Activated T-helper 2 cell treated with anti-CD3 and anti-CD28 coated beads, Interferon-gamma antibody, Interleukin-2, Interleukin-4, amounts not matched to agents 10 μg/mL and 5 μg/mL and 100 μg/mL, durations not matched to agents 14 hours and 24 hours and 36 hours (primary cell): ENCODE measurements around the gene ZNF786. TPM values are rescaled to one million over a fixed set of nuclear protein-coding genes. Genes with fewer than 3 reads are reported as not detected.

ENCODE experiments used
- DNase-seq: peaks from one replicate; pipeline ENCODE4 v3.0.0; 2021; ENCODE audit warnings: low spot score
- H3K27ac Mint-ChIP-seq: one replicate; pipeline ENCODE4 v1.8.0; 2021; ENCODE audit warnings: mixed read lengths
- H3K27me3 Mint-ChIP-seq: one replicate; pipeline ENCODE4 v1.8.0; 2021; ENCODE audit warnings: low read depth, mixed read lengths
- H3K36me3 Mint-ChIP-seq: one replicate; pipeline ENCODE4 v1.8.0; 2021; ENCODE audit warnings: low read depth, mixed read lengths
- H3K4me1 Mint-ChIP-seq: one replicate; pipeline ENCODE4 v1.8.0; 2021; ENCODE audit warnings: low read depth, mixed read lengths
- H3K4me3 Mint-ChIP-seq: one replicate; pipeline ENCODE4 v1.8.0; 2021; ENCODE audit warnings: low read depth, mild to moderate bottlenecking, moderate library complexity, mixed read lengths
- H3K9me3 Mint-ChIP-seq: one replicate; pipeline ENCODE4 v1.8.0; 2021; ENCODE audit warnings: mixed read lengths
- intact Hi-C: fragments of 100-400 bp; cut with micrococcal nuclease; formaldehyde crosslinking; loops from one replicate; pipeline ENCODE4 v1.15.1; 2023
- total RNA-seq: library from RNA; stranded (reverse); gene quantifications from 2 replicates; pipeline ENCODE4 v1.2.3, GENCODE V29; 2022

Gene ZNF786, protein sequence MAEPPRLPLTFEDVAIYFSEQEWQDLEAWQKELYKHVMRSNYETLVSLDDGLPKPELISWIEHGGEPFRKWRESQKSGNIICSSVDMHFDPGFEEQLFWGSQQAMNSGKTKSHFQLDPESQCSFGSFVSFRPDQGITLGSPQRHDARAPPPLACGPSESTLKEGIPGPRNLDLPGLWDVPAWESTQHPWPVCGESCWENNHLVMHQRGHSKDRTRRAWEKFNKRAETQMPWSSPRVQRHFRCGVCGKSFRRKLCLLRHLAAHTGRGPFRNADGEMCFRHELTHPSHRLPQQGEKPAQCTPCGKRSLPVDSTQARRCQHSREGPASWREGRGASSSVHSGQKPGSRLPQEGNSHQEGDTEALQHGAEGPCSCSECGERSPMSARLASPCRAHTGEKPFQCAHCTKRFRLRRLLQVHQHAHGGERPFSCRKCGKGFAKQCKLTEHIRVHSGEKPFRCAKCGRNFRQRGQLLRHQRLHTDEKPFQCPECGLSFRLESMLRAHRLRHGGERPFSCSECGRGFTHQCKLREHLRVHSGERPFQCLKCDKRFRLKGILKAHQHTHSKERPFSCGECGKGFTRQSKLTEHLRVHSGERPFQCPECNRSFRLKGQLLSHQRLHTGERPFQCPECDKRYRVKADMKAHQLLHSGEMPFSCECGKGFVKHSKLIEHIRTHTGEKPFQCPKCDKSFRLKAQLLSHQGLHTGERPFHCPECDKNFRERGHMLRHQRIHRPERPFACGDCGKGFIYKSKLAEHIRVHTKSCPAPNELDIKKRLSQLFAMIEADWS
- total RNA-seq, result 10.0 and 10.3 TPM in 2 replicates

DNA sequence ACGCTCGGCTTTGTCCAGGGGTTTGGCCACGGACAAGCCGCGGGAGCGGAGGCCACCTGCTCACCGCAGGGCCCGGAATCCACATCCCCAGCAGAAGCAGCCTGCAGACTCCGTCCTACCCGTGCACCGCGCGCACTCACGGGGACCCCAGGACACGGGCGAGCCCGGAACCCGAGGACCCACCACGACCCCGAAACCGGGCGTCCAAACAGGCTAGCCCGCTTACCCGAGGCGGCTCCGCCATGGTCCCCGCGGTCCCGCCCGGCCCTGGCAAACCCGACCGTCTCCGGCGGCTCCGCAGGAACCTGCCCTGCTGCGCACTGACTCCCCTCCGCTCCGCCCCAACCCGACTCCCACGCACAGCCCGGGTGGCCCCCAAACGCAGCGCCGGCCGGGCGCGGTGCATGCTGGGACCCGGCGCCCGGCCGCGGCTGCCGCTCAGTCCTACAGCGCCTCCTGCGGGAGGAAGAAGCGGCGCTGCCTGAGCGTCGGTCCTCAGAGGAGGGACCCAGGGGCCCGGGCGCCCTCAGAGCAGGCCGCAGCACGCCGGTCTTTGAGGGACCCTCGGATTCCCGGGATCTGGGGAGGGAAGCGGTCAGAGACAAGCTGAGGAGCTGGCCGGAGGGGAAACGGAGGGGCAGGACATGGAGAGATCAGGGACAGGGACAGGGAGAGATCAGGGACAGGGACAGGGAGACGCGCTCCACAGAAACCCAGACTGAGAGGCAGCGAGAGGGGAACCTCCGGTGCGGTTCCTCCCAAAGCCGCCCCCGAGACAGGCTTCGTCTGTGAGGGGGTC lies at the start of gene ZNF786:
Gene ZNF786, minus strand, starts transcription at position 322 of the 799 bp plus-strand sequence. Its CDS starts 78 bp downstream, at position 244.
- intact Hi-C loops, result loop anchor here (1.0 kb wide), 5 partner anchors 25 to 84 kb away; partner anchors contain the start of genes PDIA4, ZNF398 and ZNF425
- H3K27me3 Mint-ChIP-seq, result no peaks in the 10 kb centered on the region
- peaks cover 6% of the 10 kb centered on the region for H3K9me3 Mint-ChIP-seq
- peak within 1 kb of the TSS; percentile 100 for H3K27ac Mint-ChIP-seq
- peaks cover 26% of the 10 kb centered on the region for H3K36me3 Mint-ChIP-seq
- H3K4me3 Mint-ChIP-seq, result peak within 1 kb of the TSS; percentile 100
- H3K4me1 Mint-ChIP-seq, result peaks cover 12% of the 10 kb centered on the region
- peak; percentile 85 for DNase-seq

DNA sequence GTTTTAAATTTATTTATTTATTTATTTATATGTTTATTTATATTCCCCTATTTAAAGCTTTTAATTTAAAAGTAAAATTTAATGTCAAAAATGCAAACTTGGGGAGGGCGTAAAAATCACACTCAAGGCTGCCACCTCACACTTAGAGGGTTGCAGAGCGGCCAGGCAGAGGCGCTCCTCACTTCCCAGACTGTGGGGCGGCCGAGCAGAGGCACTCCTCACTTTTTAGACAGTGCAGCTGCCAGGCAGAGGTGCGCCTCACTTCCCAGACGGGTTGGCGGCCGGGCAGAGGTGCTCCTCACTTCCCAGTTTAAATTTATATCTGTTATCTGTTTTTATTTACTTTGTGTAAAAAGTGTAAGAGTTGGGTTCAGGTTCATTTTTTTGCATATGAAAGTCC lies 45.6 kb upstream of the ZNF786 start:
- H3K27me3 Mint-ChIP-seq, result no peaks in the 10 kb centered on the region
- peaks cover 6% of the 10 kb centered on the region for H3K9me3 Mint-ChIP-seq
- peaks cover 41% of the 10 kb centered on the region for H3K36me3 Mint-ChIP-seq
- H3K4me3 Mint-ChIP-seq, result no peak overlapping the region
- no peak overlapping the region for H3K27ac Mint-ChIP-seq
- intact Hi-C loops, result no loop called here
- H3K4me1 Mint-ChIP-seq, result no peaks in the 10 kb centered on the region
- DNase-seq, result no peak

DNA sequence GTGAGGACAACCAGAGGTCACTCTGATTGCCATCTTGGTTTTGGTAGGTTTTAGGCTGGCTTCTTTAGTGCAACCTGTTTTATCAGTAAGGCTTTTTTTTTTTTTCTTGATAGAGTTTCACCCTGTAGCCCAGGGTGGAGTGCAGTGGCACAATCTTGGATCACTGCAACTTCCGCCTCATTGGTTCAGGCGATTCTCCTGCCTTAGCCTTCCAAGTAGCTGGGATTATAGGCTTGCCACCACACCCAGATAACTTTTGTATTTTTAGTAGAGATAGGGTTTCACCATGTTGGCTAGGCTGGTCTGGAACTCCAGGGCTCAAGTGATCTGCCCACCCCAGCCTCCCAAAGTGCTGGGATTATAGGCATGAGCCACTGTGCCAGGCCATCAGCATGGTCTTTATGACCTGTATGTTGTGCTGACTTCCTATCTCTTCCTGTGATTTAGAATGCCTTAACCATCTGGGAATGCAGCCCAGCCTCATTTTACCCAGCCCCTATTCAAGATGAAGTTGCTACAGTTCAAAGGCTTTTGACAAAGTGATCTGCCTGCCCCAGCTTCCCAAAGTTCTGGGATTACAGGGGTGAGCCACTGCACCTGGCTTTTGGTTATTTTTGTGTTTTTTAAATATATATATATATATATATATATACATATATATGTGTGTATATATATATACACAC lies 42.7 kb upstream of the ZNF786 start:
- Mint-ChIP-seq H3K4me1 (peaks cover 4% of the 10 kb centered on the region), H3K9me3 (peaks cover 15% of the 10 kb centered on the region), H3K4me3 (no peak overlapping the region), H3K36me3 (peaks cover 65% of the 10 kb centered on the region), H3K27me3 (no peaks in the 10 kb centered on the region), H3K27ac (no peak overlapping the region)
- intact Hi-C loops, result no loop called here
- DNase-seq, result no peak

DNA sequence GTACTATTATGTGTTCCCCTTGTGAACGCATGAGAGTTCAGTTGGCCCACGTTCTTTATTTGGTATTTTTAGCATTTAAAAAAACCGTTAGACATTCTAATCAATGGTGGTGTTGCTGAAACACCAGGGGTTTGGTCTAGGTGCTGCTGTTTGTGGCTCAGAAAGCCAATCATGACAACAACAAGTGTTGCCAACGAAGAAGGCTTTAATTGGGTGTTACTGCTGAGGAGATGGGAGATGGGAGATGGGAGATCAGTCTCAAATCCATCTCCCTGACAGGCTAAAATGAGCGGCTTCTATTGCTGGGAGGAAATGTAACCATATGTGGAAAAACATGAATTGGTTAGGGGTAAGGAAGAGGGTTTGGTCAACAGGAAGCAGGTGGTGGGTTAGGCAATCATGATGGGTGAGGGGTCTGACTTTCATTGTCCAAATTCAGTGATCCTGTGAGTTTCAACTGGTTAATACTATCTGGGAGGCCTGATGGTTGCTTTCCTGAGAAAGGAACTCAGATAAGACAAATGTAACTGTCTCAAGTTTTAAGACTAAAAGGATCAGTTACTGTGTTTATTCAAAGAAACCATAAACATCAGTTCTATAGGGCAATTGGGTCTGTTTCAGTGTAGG lies 40.2 kb upstream of the ZNF786 start:
- DNase-seq, result no peak
- H3K4me3 Mint-ChIP-seq, result no peak overlapping the region
- peaks cover 15% of the 10 kb centered on the region for H3K9me3 Mint-ChIP-seq
- no peaks in the 10 kb centered on the region for H3K27me3 Mint-ChIP-seq
- peaks cover 70% of the 10 kb centered on the region for H3K36me3 Mint-ChIP-seq
- intact Hi-C loops, result no loop called here
- H3K4me1 Mint-ChIP-seq, result peaks cover 11% of the 10 kb centered on the region
- H3K27ac Mint-ChIP-seq, result no peak overlapping the region

DNA sequence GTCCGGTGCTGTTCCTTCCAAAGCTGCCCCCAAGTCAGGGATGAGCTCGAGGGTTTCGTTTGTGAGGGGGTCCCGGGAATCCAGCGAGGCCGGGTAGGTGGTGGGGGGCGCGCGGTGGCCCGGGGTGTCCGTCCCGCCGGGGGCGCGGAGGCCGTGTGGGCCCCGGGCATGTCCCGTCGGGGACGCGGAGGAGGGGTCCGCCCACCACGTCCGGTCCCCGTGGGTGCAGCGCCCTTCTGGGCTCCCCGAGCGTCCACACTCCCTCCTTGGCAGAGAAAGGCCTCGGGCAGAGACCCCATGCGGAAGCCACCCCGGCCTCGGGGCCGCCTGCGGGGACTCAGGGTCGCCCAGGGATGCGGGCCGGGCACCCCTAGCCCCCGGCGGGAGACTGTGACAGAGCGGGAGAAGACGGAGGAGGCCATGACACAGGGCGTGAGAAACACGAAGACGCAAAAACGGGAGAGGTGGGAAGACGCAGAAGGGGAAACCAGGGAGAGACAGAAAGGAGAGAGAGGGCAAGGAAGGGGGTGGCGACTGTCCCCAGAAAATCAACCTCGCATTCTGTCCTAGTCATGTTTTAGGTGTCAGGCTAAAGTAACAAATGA lies 36.2 kb upstream of the ZNF786 start:
- intact Hi-C loops, result loop anchor here (1.0 to 5.0 kb wide), 7 partner anchors 21 to 501 kb away; partner anchors contain the start of genes PDIA4, ZNF282, ZNF398 and ZNF783
- peak overlapping the region; percentile 100 for H3K4me3 Mint-ChIP-seq
- peaks cover 44% of the 10 kb centered on the region for H3K36me3 Mint-ChIP-seq
- H3K4me1 Mint-ChIP-seq, result peaks cover 19% of the 10 kb centered on the region
- H3K9me3 Mint-ChIP-seq, result peaks cover 15% of the 10 kb centered on the region
- DNase-seq, result peak; percentile 66
- H3K27ac Mint-ChIP-seq, result peak overlapping the region; percentile 100
- H3K27me3 Mint-ChIP-seq, result no peaks in the 10 kb centered on the region

DNA sequence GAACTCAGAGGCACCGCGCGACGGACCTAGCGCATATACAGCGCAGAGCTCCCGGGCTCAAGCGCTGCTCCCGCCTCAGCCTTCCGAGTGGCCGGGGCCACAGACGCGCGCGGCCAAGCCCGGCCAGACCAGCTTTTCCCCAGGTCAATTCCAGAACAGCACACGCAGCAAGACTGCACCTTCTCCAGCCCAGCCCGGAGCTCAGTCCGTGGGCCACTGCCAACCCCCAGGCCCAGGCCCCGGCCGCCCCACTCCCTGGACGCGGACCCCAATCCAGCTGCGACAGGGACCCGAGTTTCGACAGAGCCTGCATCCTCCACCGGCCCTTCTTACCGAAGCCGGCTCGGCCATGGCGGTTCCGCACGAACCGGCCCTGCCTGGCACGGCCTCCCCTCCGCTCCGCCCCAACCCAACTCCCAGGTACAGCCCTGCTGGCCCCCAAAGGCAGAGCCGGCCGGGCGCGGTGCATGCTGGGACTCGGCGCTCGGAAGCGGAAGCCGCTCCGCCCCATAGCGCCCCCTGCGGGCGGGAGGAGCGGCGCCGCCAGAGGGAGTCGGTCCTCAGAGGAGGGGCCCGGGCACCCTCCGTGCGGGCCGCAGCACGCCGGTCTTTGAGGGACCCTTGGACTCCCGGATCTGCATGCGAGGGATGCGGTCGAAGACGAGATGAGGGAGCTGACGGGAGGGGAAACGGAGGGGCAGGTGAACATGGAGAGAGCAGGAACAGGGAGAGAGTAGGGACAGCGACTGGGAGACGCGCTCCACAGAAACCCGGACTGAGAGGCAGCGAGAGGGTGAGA lies 35.5 kb upstream of the ZNF786 start, which contains the start of gene ZNF425:
Gene ZNF425, minus strand, starts transcription at position 462 of the 799 bp plus-strand sequence. Its CDS starts 111 bp downstream, at position 351.
- Mint-ChIP-seq H3K27ac (peak within 1 kb of the TSS; percentile 100), H3K36me3 (peaks cover 37% of the 10 kb centered on the region), H3K9me3 (peaks cover 8% of the 10 kb centered on the region), H3K27me3 (no peaks in the 10 kb centered on the region), H3K4me1 (peaks cover 19% of the 10 kb centered on the region), H3K4me3 (peak within 1 kb of the TSS; percentile 100)
- peak; percentile 91 for DNase-seq
- intact Hi-C loops, result loop anchor here (1.0 to 5.0 kb wide), 7 partner anchors 35 to 501 kb away; partner anchors contain the start of genes PDIA4, ZNF282 and ZNF783

DNA sequence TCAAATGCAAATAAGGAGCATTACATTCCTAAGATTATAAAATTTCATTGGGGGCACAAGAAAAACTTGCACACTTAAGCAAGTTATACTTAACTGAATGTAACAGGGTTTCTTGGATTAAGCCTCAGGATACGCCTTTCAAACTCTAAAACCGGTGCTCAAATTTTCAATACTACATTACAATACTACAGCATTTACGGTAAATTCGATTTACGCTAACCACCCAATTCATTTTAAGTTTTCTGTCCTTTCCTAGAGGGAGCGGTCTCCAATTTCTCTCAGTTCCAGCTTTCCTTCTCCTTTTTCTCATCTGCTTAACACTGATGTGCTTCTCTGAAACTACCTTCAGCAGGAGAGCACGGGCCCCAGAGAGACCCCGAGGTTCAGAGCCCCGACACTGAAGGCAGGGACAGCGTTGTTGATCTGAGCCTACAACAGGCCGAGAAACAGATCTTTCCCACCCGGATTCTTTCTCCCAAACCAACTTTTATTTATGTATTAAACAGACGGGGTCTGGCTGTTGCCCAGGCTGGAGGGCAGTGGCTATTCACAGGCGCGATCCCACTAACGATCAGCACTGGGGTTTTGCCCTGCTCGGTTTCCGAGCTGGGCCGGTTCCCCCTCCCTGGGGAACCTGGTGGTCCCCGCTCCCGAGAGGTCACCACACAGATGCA lies 34.8 kb upstream of the ZNF786 start:
- intact Hi-C loops, result loop anchor here (1.0 to 5.0 kb wide), 4 partner anchors 59 to 502 kb away; partner anchors contain the start of genes ZNF282 and ZNF783
- DNase-seq, result no peak
- peaks cover under 1% of the 10 kb centered on the region for H3K9me3 Mint-ChIP-seq
- no peaks in the 10 kb centered on the region for H3K27me3 Mint-ChIP-seq
- peaks cover 29% of the 10 kb centered on the region for H3K36me3 Mint-ChIP-seq
- peak overlapping the region; percentile 100 for H3K27ac Mint-ChIP-seq
- H3K4me3 Mint-ChIP-seq, result peak overlapping the region; percentile 100
- peaks cover 19% of the 10 kb centered on the region for H3K4me1 Mint-ChIP-seq

DNA sequence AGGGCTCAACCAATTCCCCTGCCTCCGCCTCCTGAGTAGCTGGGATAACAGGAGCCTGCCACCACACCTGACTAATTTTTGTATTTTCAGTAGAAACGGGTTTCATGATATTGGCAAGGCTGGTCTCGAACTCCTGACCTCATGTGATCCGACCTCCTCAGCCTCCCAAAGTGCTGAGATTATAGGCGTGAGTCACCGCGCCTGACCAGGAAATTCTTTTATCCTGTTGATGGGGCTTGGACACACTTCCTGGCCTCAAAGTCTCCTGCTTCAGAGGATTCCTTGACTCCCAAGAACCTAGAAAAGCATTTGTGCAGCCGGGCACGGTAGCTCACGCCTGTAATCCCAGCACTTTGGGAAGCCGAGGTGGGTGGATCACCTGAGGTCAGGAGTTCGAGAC lies 19.5 kb upstream of the ZNF786 start:
- H3K36me3 Mint-ChIP-seq, result no peaks in the 10 kb centered on the region
- H3K27me3 Mint-ChIP-seq, result no peaks in the 10 kb centered on the region
- H3K4me1 Mint-ChIP-seq, result no peaks in the 10 kb centered on the region
- no peak overlapping the region for H3K4me3 Mint-ChIP-seq
- DNase-seq, result no peak
- H3K27ac Mint-ChIP-seq, result no peak overlapping the region
- intact Hi-C loops, result no loop called here
- H3K9me3 Mint-ChIP-seq, result no peaks in the 10 kb centered on the region

DNA sequence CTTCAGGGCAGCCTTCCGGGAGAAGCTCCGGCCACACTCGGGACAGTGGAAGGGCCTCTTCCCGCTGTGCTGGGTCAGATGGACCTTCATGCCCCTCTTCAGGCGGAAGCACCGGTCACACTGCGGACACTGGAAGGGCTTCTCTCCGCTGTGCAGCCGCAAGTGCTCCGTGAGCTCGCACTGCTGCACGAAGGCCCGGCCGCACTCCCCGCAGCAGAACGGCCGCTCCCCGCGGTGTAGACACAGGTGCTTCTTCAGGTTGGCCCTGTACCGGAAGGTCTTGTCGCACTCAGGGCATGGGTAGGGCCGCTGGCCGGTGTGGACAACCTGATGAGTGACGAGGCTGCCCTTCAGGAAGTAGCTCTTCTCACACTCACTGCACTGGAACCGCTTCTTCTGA lies 14.2 kb upstream of the ZNF786 start:
- no peaks in the 10 kb centered on the region for H3K27me3 Mint-ChIP-seq

DNA sequence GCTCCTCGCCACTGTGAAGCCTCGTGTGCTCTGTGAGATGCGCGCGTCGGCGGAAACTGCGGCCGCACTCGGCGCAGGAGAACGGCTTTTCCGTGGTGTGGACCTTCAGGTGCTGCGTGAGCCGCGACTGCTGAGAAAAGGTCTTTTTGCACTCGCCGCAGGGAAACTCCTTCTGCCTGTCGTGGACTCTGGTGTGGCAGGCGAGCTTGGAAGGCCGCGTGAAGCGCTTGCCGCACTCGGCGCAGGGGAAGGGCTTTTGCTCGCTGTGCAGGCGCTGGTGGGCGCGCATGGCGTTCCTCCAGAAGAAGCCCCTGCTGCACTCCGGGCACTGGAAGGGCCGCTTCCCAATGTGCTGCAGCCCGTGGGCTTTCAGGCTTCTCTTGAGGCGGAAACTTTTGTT lies 13.7 kb upstream of the ZNF786 start:
- Mint-ChIP-seq H3K36me3 (no peaks in the 10 kb centered on the region), H3K27me3 (no peaks in the 10 kb centered on the region), H3K9me3 (no peaks in the 10 kb centered on the region), H3K27ac (no peak overlapping the region), H3K4me3 (no peak overlapping the region), H3K4me1 (no peaks in the 10 kb centered on the region)
- intact Hi-C loops, result no loop called here
- DNase-seq, result no peak

More for the DNA sequence above, 14.2 kb upstream of the ZNF786 start:
- no peak for DNase-seq
- H3K4me3 Mint-ChIP-seq, result no peak overlapping the region
- intact Hi-C loops, result no loop called here
- no peaks in the 10 kb centered on the region for H3K9me3 Mint-ChIP-seq
- H3K36me3 Mint-ChIP-seq, result no peaks in the 10 kb centered on the region
- no peaks in the 10 kb centered on the region for H3K4me1 Mint-ChIP-seq
- H3K27ac Mint-ChIP-seq, result no peak overlapping the region
